GM11168 (cell line): ENCODE data around the gene CASQ1.

Experiments used
- in situ Hi-C: fragments of 300-500 bp; cut with MboI; formaldehyde crosslinking; loops from one replicate; pipeline ENCODE4 v1.12.0; 2022; ENCODE audit warnings: low sequenced_read_pairs; ENCODE audit not compliant: unreplicated experiment

Gene CASQ1

DNA sequence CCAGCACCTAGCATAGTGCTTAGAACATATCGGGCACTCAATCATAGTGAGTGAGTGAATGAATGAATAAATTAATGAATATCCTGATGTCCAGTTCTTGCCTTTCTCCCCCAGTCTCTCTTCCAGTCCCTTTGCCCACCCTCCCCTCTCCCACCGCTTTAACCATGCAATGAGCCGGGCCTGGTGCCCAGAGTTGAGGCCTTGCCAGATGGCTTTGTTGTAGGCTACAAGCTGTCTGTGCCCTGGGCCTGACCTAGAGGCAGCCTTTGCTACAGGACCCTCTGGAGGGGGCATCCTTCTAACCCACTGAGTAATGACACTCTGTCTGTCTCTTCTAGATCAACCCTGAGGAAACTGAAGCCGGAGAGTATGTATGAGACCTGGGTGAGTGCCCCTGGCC, 6.9 kb downstream of the CASQ1 start:
- in situ Hi-C loops = loop anchor here (10.0 kb wide), 1 partner anchor 98 kb away; no protein-coding TSS in a partner anchor

DNA sequence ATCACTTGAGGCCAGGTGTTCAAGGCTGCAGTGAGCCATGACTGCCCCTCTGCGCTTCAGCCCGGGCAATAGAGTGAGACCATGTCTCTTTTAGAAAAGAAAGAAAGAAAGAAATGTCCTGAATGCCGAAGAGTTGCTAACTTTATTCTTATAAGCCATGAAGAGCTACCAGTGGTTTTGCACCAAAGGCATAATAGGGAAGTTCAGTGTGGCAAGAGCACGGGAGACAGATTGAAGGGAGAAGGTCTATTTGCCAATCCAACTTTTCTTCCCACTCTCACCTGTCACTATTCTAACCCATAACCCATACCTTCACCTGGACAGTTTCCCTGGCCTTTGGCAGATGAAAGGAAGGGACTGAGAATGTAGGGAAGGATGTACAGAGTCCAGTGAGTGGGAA, 10.4 kb downstream of the CASQ1 start:
- in situ Hi-C loops = no loop called here

DNA sequence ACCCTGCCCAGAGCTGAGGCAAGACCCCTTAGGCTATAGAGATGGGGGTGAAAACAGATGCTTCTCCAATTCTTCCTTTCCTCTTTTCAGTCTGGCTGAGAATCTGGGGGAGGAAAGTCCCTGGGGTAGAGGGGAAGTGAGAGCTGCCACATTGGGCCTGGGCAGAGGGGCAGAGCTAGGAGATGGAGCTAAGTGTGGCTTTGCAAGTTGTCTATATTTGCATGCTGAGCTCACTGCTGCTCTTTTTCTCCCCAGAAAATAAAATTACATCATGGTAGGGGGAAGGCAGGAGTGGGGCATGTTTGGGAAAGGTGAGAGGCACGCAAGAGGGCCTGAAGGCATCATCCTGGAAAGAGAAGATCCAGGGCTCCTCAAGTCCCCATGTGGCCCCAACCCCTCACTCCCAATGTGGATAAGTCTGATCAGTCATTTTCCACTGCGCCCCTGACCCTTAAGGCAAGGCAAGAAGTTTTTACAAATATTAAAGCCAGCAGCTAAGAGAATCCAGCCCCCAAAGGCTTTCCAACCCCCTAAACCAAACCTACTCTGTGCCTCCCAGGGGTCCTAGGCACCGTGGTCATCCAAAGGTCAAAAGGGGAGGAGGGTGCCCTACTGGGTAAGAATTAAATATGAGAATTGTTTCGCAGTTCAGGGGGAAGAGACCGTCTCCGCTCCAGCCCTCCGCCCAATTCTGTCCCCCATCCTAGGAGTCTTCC, 14.3 kb downstream of the CASQ1 start:
- in situ Hi-C loops = no loop called here

DNA sequence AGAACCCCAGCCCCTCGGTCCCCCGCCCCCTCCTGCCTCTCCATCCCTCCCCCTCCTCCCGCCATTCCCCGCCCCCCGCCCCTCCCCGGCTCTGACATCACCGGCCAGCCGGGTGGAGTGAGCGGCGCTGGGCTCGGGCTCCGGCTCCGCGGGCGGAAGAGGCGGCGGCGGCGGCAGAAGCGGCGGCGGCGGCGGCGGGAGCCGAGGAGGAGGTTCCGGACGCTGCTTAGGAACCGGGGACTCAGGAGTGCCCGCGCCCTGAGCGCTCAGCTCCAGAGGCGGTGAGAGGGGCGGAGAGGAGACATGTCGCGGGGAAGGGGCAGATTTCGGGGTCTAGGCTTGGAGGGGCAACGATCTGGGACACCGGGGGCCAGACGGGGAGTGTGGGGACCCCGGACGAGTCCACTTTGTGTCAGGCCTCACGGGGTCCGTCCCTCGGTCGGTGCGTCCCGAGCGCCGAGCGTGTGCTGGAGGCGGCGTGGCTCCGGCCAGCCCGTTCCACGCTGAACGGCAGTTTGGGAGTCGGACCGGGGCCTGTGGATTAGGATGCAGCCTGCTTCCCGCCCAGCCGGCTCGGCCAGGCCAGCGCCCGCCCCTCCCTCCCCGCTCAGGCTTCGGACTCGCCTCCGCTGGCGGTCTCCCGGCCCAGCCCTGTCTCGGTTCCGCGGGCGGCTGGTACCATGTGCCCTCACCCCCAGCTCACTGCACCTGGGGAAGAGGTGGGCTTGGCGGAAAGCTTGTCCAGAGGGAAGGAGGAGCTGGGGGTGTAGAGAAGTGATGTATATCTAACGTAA, 15.1 kb downstream of the CASQ1 start, which contains the start of gene PEA15:
Gene PEA15 (plus strand): TSS at position 143 of the 794 bp plus-strand sequence. CDS start 6,161 bp downstream, outside the sequence.
- in situ Hi-C loops = no loop called here

DNA sequence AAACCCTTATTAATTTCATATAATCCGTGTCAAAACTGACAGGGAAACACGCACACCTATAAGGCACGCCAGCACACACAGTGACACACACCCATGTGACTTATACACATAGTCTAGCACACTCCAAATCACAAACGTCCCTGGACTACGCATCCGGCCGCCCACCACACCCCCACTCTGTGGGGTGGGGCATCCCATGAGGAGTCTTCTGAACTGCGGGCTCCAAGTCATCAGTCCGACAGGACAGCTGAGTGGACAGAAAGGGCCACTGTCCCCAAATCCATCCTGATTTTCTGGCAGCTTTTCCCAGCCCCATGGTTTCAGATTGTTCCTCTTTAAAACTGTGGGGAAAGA, 15.6 kb downstream of the CASQ1 start:
- in situ Hi-C loops = no loop called here

DNA sequence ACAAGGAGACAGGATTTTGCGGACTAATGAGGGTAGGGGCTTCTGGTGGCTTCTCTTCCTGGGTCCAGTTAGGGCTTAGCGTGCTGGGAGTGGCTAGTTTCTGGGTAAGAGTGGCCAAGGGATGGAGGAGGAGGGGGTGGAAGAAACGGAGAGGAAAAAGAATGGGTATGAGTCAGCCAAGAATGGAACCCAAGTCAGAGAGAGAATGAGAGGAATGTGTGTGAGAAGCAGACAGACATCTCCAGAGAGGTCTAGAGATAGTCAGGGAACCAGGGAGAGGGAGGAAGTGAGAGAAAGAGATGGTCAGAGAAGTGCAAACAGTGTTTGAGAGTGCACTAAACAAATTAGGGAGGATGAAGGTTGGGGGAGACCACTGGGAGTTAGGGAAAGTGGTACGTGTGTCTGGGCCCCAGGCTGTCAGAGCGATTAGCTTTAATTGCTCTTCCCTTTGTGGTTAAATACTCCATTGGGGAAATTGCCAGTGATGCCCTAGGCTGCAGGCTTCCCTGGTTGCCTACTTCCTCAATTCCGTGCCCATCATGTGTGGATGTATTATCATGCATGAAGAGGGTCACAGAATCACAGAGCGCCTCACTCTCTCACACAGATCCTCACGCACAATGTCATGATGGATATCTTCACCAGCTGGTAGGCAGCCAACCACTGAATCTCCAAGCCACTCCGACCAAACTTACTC, 16.2 kb downstream of the CASQ1 start:
- in situ Hi-C loops = no loop called here

DNA sequence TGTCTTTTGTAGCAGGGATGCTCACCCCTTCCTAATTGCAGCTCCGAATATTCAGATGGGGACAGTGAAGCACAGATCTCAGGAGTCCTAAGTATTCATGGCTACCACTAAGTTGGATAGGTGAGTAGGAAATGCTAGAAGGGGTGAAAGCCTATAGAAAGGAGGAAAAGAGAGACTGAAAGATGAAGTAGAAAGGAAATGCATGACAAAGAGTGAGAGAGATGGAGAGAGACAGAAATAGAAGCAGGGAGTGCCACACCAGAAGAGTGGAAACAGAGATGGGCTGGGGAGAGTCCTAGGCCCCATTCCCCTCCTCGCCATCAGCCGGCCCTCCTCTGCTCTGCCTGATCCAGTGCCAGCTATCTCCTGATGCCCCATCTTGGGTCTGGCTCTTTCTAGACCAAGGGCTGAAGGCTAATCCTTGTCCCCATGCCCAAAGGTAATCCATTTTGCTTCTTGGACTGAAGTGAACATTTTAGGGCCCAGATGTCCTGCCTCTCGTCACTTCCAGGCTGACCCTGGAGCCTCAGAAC, 16.8 kb downstream of the CASQ1 start:
- in situ Hi-C loops = no loop called here

DNA sequence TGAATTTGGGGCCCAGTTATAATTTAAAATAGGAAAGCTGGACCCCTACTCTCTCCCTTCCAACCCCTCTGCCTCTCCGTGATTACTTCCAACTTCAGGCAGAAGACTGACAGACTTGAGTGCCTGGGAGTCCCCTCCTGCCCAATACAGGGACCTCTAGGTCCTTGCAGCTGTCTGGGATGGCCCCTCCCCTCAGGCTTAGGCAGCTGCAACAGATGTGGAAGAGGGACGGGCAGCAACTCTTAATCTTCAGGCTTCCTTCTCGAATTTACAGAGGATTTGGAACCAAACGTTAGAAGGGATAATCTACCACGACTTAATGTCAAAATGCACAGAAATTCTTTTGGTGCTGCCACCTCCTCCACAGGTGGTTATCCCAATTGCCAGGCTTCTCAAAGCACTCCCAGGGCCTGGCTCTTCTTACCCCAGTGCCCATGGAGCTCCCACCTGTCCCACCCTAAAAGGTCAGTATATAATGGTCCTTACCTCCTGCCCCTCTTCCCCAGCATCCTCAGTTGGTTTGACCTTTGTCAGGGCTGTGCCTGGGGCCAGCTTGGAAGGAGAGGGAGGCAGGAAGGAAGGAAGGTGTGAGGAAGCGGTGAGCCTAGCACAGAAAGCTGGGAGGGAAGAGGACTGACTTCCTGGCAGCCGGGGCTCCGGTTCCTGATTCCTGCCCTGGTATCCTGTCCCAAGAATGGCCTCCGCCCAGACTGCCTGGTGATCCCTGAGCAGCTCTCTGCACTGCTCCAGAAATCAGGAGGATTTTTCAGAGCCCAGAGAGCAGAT, 17.6 kb downstream of the CASQ1 start:
- in situ Hi-C loops = no loop called here

DNA sequence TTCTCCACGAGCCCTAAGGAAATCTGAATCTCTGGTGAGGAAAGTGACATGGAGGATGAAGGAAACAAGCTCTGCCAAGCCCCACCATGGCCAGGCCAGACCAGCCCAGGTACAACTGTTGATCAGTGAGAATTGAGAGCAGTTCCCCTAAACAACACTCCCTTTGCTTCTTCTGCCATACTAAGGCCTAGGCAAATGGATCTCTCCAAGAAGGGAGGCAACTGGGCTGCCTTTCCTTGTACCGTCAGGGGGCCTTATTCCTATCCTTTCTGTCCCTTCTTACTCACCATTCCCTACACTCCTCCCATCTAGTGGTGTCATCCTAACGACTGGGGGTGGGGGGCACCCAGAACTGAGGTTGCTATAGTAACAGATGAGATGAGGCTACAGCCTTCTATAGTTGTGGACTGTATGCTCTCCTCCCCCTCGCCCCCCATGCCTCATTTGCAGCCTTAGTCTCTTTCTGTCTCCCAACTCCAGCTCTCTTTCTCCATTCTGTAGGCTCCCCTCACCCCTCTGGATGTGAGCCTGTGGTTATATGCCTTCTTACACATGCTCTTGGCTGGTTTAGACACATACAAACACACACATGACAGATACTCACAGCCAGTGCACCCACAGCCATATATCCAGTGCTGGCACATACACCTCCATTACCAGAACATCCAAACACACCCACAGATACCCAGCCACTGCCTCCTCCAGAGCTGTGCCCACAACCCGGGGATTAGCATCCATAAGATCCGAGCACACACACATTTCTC, 18.4 kb downstream of the CASQ1 start:
- in situ Hi-C loops = no loop called here

DNA sequence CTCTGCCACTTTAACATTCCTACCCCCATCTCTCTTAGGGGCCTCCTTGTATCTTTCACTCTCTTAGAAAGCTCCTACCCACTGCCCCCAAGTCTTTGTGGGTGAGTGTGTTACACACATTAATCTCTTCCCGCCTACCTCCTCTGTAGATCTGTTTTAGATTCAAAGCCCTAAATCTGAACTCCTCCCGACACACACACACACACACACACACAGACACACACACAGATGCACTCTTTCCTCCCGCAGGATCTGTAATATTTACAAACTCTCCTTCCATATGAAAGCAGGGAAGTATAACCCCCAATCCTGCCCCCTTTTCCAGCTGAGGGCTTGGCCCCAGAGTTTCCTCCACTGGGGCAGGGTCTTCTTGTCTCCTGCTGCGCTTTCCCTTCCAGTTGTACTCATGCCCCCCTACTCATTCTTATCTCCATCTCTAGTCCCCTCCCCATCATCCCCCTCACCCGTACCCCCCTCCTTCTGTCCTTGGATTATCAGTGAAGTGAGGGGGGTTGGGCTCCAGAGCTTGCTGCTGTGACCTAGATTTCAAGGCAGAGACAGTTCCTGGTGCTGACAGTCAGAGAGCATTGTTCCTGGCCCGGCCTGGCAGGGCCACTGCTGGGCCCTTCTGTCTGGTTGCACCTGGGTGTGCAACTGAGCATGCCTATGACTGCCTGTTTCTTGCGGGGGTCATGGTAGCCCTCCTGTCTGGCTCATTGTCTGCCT, 19.1 kb downstream of the CASQ1 start:
- in situ Hi-C loops = no loop called here

DNA sequence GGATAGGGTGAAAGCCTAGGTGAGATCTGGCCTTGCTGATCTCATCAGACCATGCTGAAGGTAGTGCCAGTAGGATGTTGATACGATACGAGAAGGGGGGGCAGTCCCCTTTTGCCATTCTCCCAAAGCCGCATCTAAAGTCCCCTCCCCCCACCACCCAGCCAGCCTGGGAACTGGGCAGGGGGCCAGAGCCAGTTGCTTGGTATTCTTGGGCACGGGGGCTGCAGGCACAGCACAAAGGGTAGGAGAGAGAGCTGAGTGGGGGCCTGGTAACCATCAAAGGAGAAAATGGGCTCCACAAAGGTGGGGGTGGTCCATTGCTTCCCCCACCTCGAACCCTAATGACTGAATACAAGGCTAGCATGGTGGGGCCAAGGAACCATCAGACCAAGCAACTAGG, 20.2 kb downstream of the CASQ1 start:
- in situ Hi-C loops = no loop called here

DNA sequence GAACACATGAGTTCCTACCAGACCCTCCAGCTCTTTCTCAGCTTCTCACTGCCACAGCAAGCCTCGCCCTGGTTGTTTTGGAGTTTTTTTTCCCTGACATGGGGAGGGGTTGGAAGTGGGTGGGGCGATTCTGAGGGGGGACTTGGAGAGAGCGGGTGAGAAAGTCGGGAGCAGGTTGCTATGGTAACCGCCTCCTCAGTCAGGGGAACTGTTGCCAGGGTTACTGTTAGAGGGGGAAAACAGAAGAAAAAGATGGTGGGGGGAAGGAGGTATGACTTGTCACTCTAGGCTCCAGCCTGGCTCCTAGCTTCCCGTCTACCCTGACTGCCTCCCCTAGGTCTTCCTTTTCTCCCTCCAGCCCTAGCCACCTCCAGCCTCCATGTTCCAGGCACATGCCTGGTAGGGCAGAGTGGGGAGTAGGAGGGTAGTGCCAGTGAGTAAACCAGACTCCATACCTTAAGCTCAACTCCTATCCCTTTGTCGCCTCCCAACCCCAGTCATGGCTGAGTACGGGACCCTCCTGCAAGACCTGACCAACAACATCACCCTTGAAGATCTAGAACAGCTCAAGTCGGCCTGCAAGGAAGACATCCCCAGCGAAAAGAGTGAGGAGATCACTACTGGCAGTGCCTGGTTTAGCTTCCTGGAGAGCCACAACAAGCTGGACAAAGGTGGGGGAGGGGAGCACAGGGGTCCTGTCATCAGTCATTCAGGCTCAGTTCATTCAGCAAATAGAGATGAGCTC, 20.8 kb downstream of the CASQ1 start:
- in situ Hi-C loops = no loop called here

DNA sequence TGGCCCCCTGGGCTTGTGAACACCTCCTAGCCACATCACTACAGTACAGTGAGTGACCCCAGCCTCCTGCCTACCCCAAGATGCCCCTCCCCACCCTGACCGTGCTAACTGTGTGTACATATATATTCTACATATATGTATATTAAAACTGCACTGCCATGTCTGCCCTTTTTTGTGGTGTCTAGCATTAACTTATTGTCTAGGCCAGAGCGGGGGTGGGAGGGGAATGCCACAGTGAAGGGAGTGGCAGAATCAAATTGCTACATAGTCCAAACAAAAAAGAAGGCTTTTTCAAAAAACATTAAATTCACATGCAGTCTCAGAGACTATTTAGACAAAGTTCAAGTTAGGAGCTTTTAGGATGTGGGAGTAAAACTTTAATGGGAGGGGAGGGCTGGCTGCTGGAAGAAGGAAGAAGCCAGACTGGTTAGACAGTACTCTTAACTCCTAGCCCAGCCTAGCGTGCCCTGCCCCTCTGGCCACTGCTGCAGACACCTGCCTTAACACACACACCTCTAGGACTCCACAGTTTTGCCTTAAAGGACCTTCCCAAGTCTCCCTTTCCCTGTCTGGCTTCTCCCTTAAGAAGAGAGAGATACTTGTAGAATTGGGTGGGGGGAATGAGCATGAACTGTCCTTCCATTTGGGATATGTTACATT, 24.2 kb downstream of the CASQ1 start:
- in situ Hi-C loops = no loop called here

DNA sequence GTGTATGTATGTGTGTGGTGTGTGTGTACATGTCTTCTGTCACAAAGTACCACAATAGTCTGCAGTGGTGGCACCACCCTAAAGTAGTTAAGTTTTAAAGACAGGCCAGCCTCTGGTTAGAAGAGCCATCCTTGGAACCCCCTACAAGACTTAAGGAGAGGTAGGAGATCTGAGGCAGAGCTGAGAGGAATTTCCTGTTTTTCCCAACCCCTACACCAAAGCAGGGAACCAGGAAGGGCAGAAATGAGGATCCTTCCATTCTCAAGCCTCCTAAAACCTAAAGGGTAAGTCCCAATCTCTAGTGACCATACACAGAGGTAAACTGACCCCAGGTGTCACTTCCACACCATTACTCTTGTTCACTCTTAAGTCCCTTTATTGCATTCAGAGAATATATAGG, 25.9 kb downstream of the CASQ1 start:
- in situ Hi-C loops = no loop called here

DNA sequence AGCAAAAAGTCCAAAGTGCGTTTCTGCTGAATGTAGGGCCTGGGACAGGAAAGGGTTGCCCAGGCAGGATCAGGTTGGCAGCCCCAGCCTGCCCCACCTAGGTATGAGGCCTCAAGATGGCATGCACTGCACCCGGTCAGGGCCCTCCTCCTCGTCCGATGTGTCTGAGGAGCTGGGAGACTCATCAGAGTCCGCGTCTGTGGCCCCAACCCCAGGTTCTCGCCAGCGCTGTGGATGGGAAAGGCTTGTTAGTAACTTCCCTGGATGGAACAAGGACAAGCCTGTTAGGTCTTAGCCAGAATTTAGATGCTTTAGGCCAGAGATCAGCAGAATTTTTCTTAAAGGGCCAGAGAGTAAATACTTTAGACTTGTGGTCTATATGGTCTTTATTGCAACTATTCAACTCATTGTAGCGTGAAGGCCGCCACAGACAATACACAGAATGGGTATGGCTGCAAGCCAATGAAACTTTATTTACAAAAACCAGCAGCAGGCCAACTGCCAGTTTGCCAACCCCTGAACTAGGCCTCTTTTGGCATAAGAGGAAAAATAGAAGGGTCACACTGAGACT, 27.2 kb downstream of the CASQ1 start:
- in situ Hi-C loops = no loop called here

DNA sequence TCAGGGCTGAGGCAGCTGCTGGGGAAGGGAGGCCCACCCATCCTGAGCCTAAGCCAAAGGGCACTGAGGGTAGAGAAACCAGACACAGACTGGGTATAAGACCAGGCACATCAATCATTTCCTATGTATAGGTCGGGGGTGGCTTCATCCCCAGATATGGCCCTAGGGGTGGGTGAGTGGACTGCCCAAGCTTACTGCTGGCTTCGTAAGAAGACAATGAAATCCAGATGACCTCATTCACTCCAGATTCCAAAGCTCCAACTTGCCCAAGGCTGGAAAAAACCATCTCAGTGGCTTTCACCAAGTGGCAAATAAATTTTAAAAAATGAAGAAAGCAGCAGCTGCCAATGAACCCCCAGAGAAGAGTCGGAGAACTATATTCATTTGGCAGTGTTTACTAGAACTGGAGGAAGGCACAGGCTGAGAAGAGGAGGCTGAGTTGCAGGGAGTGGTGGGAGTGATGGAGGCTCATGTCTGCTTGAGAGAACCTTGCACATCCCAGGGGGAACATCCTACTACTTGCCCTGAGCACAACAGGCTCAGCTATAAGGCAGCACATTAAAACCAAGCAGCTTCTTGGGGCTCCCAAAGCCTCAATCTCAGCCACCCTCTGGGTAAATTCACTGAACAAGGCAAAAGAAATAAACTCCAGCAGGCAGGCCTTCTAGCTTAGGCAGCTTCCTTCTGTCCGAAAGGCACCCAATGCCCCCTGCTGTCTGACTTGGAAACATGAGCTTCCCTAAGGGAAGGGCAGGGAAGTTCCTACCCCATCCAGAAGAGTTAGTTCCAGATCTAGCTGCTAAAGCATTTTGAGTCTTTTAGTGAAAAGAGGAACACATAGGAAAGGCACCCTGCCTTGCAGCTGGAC, 28.9 kb downstream of the CASQ1 start:
- in situ Hi-C loops = no loop called here
